KMS-11 (cell line): ENCODE measurements around the gene IFT74.

Source experiments
- H2AFZ ChIP-seq: fragments of 200-600 bp; sonication (generic); 2 replicates; pipeline ENCODE4 v1.6.1; 2016; ENCODE audit warnings: antibody characterized with exemption, mixed run types, low read depth
- H3K27ac ChIP-seq: fragments of 200-600 bp; sonication (generic); 2 replicates; pipeline ENCODE4 v1.6.1; 2016; ENCODE audit warnings: mild to moderate bottlenecking, mixed run types
- H3K27me3 ChIP-seq: fragments of 200-600 bp; sonication (generic); 2 replicates; pipeline ENCODE4 v1.6.1; 2017; ENCODE audit warnings: mild to moderate bottlenecking, low read depth, mixed run types, moderate library complexity; ENCODE audit not compliant: insufficient read depth
- H3K36me3 ChIP-seq: fragments of 200-600 bp; sonication (generic); 2 replicates; pipeline ENCODE4 v1.6.1; 2017; ENCODE audit warnings: mild to moderate bottlenecking, mixed run types; ENCODE audit not compliant: insufficient read depth
- H3K4me1 ChIP-seq: fragments of 200-600 bp; sonication (generic); 2 replicates; pipeline ENCODE4 v1.6.1; 2016; ENCODE audit warnings: mild to moderate bottlenecking, low read depth, mixed run types; ENCODE audit not compliant: poor library complexity, severe bottlenecking
- H3K4me2 ChIP-seq: fragments of 200-600 bp; sonication (generic); 2 replicates; pipeline ENCODE4 v1.7.0; 2016; ENCODE audit warnings: mild to moderate bottlenecking, mixed run types
- H3K4me3 ChIP-seq: fragments of 200-600 bp; sonication (generic); IDR thresholded peaks from 2 replicates; pipeline ENCODE4 v1.6.1; 2017; ENCODE audit warnings: low read depth, low read length, mixed read lengths; ENCODE audit not compliant: insufficient read depth
- H3K79me2 ChIP-seq: fragments of 200-600 bp; sonication (generic); 2 replicates; pipeline ENCODE4 v1.6.1; 2016; ENCODE audit warnings: low read depth, mixed run types; ENCODE audit not compliant: insufficient read depth
- H3K9ac ChIP-seq: fragments of 200-600 bp; sonication (generic); 2 replicates; pipeline ENCODE4 v1.6.1; 2016; ENCODE audit warnings: mild to moderate bottlenecking, mixed run types
- H4K20me1 ChIP-seq: fragments of 200-600 bp; sonication (generic); 2 replicates; pipeline ENCODE4 v1.6.1; 2016; ENCODE audit warnings: mild to moderate bottlenecking, mixed run types; ENCODE audit not compliant: insufficient read depth
- CTCF ChIP-seq: fragments of 200-600 bp; sonication (generic); conservative IDR thresholded peaks from 2 replicates; pipeline ENCODE4 v1.6.1; 2017; ENCODE audit warnings: low read depth, mild to moderate bottlenecking, antibody characterized with exemption, low read length, moderate library complexity, mixed read lengths

IFT74 gene

DNA sequence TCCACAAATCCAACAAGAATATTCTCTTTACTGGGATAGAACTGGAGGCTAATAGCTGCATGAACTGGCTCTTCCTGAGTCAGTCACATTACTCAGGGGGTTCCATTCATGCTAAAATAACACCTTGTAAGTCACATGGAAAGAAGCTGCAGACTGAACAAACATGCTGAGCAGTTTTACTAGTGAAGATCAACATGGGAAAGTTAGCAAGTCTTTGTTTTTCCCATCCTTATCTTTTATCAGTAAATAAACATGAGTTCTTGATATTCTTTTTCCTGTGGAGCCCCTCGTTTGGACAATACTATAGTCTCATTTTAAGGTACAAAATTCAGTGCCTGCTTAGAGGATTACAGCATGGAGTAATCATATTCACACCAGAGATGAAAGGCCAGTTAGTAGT is 109.1 kb downstream of the IFT74 start:
- TF ChIP-seq CTCF: no peak
- Histone ChIP-seq H3K36me3 (no peaks in the 10 kb centered on the region), H3K79me2 (no peaks in the 10 kb centered on the region), H2AFZ (no peak overlapping the region), H3K4me3 (no peak overlapping the region), H4K20me1 (no peaks in the 10 kb centered on the region), H3K9ac (no peak overlapping the region), H3K27me3 (no peaks in the 10 kb centered on the region), H3K27ac (no peak overlapping the region), H3K4me2 (no peak overlapping the region), H3K4me1 (no peaks in the 10 kb centered on the region)

DNA sequence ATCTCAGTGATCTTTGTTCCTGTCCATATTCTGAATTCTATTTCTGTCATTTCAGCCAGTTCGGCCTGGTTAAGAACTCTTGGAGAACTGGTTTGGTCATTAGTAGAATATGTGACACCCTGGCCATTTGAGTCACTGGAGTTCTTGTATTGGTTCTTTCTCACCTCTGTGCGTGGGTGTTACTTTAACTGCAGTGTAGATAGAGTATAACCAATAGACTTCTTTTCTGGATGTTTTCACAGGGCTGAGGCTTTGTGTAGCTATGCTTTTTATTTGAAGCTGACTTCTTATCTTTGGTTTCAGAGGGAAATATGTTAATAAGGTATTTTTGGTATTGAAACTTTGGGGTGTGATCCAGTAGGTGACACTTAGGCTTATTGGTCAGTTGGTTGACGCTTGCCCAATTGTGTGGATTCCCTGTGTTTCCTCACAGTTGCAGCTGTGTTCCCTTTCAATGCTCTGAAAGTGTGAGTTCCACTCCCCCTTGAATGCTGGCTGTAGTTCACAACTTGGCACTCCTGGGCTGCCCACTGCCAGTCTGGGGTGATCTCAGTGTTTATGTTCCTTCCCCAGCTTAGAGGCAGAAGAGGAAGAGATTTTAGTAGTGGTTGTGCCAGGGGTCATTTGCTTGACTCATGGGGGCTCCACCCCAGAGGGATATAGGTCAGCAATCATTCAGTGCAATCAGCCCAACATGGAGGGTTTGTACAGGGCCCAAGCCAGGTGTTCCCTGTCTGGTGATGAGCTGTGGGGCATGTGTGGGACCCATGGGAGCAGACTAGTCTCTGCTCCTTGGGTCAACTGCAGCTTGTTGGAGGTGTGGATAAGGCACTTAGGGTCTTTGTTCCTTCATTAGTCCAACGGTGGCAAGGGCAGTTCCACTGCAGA is 117.9 kb downstream of the IFT74 start:
- no peak overlapping the region for H3K27ac ChIP-seq
- no peaks in the 10 kb centered on the region for H3K79me2 ChIP-seq
- H3K4me3 ChIP-seq: no peak overlapping the region
- H3K9ac ChIP-seq: no peak overlapping the region
- no peaks in the 10 kb centered on the region for H3K4me1 ChIP-seq
- H4K20me1 ChIP-seq: no peaks in the 10 kb centered on the region
- no peaks in the 10 kb centered on the region for H3K36me3 ChIP-seq
- no peak overlapping the region for H3K4me2 ChIP-seq
- no peak overlapping the region for H2AFZ ChIP-seq
- no peak for TF ChIP-seq CTCF
- no peaks in the 10 kb centered on the region for H3K27me3 ChIP-seq

- Histone ChIP-seq H4K20me1 (no peaks in the 10 kb centered on the region), H2AFZ (no peak overlapping the region), H3K9ac (no peak overlapping the region), H3K4me2 (no peak overlapping the region), H3K27me3 (no peaks in the 10 kb centered on the region), H3K4me1 (no peaks in the 10 kb centered on the region), H3K27ac (no peak overlapping the region), H3K36me3 (no peaks in the 10 kb centered on the region), H3K79me2 (no peaks in the 10 kb centered on the region), H3K4me3 (no peak overlapping the region)
- no peak for TF ChIP-seq CTCF
Observed at GRCh38 chr9:27078685-27079084, 122.5 kb downstream of the IFT74 start.

- Histone ChIP-seq H3K4me2 (no peak overlapping the region), H3K9ac (no peak overlapping the region), H4K20me1 (no peaks in the 10 kb centered on the region), H3K27me3 (no peaks in the 10 kb centered on the region), H3K79me2 (no peaks in the 10 kb centered on the region), H3K4me1 (no peaks in the 10 kb centered on the region), H3K27ac (no peak overlapping the region), H2AFZ (no peak overlapping the region), H3K4me3 (no peak overlapping the region), H3K36me3 (no peaks in the 10 kb centered on the region)
- no peak for TF ChIP-seq CTCF
Observed at GRCh38 chr9:27085456-27085855, 129.2 kb downstream of the IFT74 start.
